ENCODE results near the gene TTC39C. TPM values are rescaled to one million over a fixed set of nuclear protein-coding genes. Genes with fewer than 3 reads are reported as not detected.
"Not testable (repeated sequence)": the region's sequence is repeated elsewhere in the genome, so short reads cannot be mapped to it uniquely, and the experiment has no call there.

Gene TTC39C
- total RNA-seq, 2 experiments from 2014 or later, result 43.8 to 45.3 TPM

DNA sequence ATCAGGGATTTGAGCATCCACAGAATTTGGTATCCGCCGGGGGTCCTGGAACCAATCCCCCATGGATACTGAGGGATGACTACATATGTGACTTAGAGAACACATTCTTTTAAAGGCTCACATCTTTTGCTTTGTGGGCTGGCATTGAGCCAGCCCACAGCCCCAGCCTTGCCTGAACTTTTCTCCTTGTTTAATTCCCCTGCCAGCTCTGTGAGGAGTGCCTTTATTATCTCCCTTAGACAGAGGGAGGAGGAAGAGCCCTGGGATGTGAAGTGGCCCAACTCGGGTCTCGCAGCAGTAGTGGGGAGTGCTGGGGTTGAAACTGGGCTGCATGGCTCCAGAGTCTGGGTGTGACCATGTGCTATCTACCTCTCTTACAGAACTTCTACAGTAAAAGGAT is 7.6 kb downstream of the TTC39C start:
- no peak for DNase-seq
- H3K9me3 Mint-ChIP-seq, result no peaks in the 10 kb centered on the region
- H3K36me3 Mint-ChIP-seq, result peaks cover 45% of the 10 kb centered on the region
- H3K27me3 Mint-ChIP-seq, result no peaks in the 10 kb centered on the region
- H3K4me3 Mint-ChIP-seq, result no peak overlapping the region
- H3K27ac Mint-ChIP-seq, result peak overlapping the region; percentile 97
- peaks cover 82% of the 10 kb centered on the region for H3K4me1 Mint-ChIP-seq

GRCh38 chr18:24023185-24023814 is 8.7 kb downstream of the TTC39C start:
- Mint-ChIP-seq H3K4me3 (no peak overlapping the region), H3K36me3 (peaks cover 42% of the 10 kb centered on the region), H3K9me3 (no peaks in the 10 kb centered on the region), H3K27me3 (no peaks in the 10 kb centered on the region), H3K4me1 (peaks cover 81% of the 10 kb centered on the region), H3K27ac (no peak overlapping the region)
- DNase-seq, result no peak

DNA sequence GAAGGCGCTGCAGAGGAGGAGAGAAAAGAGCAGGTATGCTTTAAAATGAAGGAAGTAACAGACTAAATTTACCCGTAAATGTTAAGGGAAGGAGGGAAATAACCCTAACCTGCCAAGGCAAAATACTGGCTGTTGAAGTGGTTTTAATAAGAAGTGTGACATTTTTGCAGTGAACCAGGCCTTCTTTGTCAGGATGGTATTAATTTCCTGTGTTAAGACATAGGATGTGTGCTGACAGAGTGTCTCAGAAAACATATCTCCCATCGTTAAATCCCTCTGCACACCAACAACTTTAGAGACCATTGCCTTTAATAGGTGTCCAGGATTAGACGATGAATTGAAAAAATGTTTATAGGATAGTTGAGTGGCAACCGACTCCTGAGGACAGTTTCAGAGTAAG is 9.9 kb downstream of the TTC39C start:
- Mint-ChIP-seq H3K4me1 (peaks cover 74% of the 10 kb centered on the region), H3K9me3 (no peaks in the 10 kb centered on the region), H3K36me3 (peaks cover 35% of the 10 kb centered on the region), H3K27me3 (no peaks in the 10 kb centered on the region), H3K27ac (no peak overlapping the region), H3K4me3 (no peak overlapping the region)
- no peak for DNase-seq

DNA sequence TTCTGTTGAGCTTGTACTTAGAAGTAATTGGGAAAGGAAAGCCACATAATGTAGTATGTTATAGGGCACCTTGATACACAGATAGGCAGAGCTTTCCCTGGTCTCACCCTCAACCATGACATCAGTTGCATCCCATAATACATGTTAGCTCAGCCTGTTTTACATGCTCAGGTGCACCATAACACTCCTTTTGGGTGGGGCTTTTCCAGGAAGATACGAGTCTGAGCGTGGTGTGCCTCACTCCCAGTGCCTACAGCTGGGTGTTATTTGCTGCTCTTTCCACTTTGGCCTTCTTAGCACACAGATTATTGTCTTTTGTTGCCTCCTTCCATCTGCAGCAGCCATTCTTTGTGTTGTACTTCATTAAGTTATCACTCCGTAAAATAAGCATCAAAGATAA is 11.9 kb downstream of the TTC39C start:
- no peak for DNase-seq
- Mint-ChIP-seq H3K9me3 (no peaks in the 10 kb centered on the region), H3K27ac (no peak overlapping the region), H3K4me1 (peaks cover 68% of the 10 kb centered on the region), H3K4me3 (no peak overlapping the region), H3K36me3 (peaks cover 25% of the 10 kb centered on the region), H3K27me3 (no peaks in the 10 kb centered on the region)

DNA sequence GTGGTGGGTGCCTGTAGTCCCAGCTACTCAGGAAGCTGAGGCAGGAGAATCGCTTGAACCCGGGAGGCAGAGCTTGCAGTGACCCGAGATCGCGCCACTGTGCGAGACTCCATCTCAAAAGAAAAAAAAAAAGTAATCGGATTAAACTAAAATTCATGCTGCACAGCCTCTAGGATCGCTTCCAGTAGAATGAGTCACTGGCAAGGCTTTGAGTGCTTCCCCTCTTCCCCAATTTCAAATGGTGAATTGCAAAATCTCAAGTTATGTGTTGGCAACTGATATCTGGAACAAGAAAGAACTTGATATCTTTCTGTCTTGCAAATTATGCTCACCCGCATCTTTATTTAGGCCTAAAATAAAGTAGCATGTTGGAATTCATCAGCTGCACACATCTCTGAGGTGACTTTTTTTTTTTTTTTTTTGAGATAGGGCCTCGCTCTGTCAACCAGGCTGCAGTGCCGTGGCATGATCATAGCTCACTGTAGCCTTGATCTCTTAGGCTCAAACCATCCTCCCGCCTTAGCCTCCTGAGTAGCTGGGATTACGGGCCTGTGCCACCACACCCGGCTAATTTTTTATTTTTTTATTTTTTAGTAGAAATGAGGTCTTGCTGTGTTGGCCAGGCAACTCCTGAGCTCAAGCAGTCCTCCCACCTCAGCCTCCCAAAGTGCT is 12.7 kb downstream of the TTC39C start:
- Mint-ChIP-seq H3K27ac (no peak overlapping the region), H3K4me1 (peaks cover 67% of the 10 kb centered on the region), H3K9me3 (no peaks in the 10 kb centered on the region), H3K4me3 (no peak overlapping the region), H3K27me3 (no peaks in the 10 kb centered on the region), H3K36me3 (peaks cover 28% of the 10 kb centered on the region)
- DNase-seq, result no peak

DNA sequence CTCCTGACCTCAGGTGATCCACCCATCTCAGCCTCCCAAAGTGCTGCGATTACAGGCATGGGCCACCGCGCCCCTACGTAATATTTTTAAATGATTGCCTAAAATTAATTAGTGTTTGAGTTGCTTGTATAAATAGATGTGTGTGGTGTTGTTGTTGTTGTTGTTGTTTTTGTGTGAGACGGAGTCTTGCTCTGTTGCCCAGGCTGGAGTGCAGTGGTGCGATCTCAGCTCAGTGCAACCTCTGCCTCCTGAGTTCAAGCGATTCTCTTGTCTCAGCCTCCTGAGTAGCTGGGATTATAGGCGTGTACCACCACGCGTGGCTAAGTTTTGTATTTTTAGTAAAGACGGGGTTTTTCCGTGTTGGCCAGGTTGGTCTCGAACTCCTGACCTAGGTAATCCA is 14.4 kb downstream of the TTC39C start:
- Mint-ChIP-seq H3K4me1 (peaks cover 68% of the 10 kb centered on the region), H3K36me3 (peaks cover 30% of the 10 kb centered on the region)
- not testable (repeated sequence) for H3K9me3 Mint-ChIP-seq, H3K27ac Mint-ChIP-seq, H3K27me3 Mint-ChIP-seq, H3K4me3 Mint-ChIP-seq, DNase-seq

- Mint-ChIP-seq H3K36me3 (peaks cover 34% of the 10 kb centered on the region), H3K4me1 (peaks cover 59% of the 10 kb centered on the region), H3K27ac (no peak overlapping the region), H3K27me3 (no peaks in the 10 kb centered on the region), H3K9me3 (no peaks in the 10 kb centered on the region), H3K4me3 (no peak overlapping the region)
- DNase-seq, result no peak
Measured at GRCh38 chr18:24031318-24031717, 16.8 kb downstream of the TTC39C start.

- Mint-ChIP-seq H3K4me3 (no peak overlapping the region), H3K36me3 (peaks cover 28% of the 10 kb centered on the region), H3K27ac (no peak overlapping the region), H3K9me3 (no peaks in the 10 kb centered on the region), H3K27me3 (no peaks in the 10 kb centered on the region), H3K4me1 (peaks cover 57% of the 10 kb centered on the region)
- DNase-seq, result no peak
Measured at GRCh38 chr18:24031916-24032315, 17.4 kb downstream of the TTC39C start.

- Mint-ChIP-seq H3K36me3 (peaks cover 32% of the 10 kb centered on the region), H3K4me3 (no peak overlapping the region), H3K27me3 (no peaks in the 10 kb centered on the region), H3K27ac (no peak overlapping the region), H3K9me3 (no peaks in the 10 kb centered on the region), H3K4me1 (peaks cover 59% of the 10 kb centered on the region)
- DNase-seq, result no peak
Measured at GRCh38 chr18:24033641-24034412, 19.3 kb downstream of the TTC39C start.

DNA sequence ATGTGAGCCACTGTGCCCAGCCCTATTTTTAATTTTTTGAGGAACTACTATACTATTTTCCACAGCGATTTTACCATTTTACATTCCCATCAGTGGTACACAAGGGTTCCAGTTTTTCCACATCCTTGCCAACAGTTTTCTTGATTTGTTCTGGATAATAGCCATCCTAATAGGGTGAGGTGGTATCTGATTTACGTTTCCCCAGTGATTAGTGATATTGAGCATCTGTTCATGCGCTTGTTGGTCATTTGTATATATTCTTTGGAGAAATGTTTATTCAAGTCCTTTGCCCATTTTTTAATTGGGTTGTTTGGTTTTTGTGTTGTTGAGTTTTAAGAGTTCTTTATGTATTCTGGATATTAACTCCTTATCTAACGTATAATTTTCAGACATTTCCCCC is 20.8 kb downstream of the TTC39C start:
- Mint-ChIP-seq H3K4me1 (peaks cover 56% of the 10 kb centered on the region), H3K4me3 (no peak overlapping the region), H3K27ac (no peak overlapping the region), H3K27me3 (no peaks in the 10 kb centered on the region), H3K36me3 (peaks cover 38% of the 10 kb centered on the region), H3K9me3 (no peaks in the 10 kb centered on the region)
- no peak for DNase-seq

DNA sequence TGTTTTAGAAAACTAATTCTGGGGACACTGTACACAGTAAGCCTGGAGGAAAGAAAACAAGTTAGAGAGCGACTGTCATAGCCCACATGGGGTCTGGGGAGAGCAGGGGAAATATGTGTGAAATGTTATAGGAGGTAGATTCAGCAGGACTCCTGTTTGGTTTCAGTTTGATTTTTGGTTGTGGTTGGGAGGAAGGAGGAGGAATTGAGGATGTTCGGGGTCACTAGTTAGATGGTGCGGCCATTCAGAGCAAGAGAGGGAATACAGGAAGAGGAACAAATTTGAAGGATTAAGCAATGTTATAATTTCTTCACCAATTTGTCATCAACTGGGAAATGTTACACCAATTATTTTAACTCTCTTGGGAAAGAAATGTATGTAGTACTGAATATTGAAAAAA is 25.1 kb downstream of the TTC39C start:
- Mint-ChIP-seq H3K27ac (peak overlapping the region; percentile 27), H3K36me3 (peaks cover 26% of the 10 kb centered on the region), H3K9me3 (no peaks in the 10 kb centered on the region), H3K4me3 (no peak overlapping the region), H3K27me3 (no peaks in the 10 kb centered on the region), H3K4me1 (peaks cover 51% of the 10 kb centered on the region)
- DNase-seq, result no peak

DNA sequence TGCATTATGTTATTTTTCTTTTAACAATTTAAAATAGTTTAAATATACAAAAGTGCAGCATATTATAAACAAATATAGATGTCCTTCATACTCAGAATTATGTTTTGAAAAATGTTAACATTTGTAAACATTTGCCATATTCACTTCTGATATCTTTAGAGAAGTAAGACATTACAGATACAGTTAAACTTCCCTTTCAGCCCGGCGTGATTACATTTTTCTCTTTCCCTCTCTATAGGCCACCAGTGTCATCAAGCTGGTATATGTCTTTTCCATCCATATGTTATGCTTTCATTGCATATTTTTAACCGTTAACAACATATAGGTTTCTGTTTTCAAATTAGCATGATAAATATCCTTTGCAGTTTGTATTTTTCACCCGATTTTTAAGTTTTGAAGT is 27.1 kb downstream of the TTC39C start:
- Mint-ChIP-seq H3K36me3 (peaks cover 25% of the 10 kb centered on the region), H3K4me1 (peaks cover 49% of the 10 kb centered on the region), H3K9me3 (peaks cover 2% of the 10 kb centered on the region), H3K27ac (no peak overlapping the region), H3K27me3 (no peaks in the 10 kb centered on the region), H3K4me3 (no peak overlapping the region)
- DNase-seq, result no peak

GRCh38 chr18:24043403-24043802 is 28.8 kb downstream of the TTC39C start:
- DNase-seq, result no peak
- no peaks in the 10 kb centered on the region for H3K27me3 Mint-ChIP-seq
- H3K4me1 Mint-ChIP-seq, result peaks cover 40% of the 10 kb centered on the region
- H3K9me3 Mint-ChIP-seq, result peaks cover 2% of the 10 kb centered on the region
- H3K27ac Mint-ChIP-seq, result no peak overlapping the region
- H3K36me3 Mint-ChIP-seq, result peaks cover 20% of the 10 kb centered on the region
- H3K4me3 Mint-ChIP-seq, result no peak overlapping the region

DNA sequence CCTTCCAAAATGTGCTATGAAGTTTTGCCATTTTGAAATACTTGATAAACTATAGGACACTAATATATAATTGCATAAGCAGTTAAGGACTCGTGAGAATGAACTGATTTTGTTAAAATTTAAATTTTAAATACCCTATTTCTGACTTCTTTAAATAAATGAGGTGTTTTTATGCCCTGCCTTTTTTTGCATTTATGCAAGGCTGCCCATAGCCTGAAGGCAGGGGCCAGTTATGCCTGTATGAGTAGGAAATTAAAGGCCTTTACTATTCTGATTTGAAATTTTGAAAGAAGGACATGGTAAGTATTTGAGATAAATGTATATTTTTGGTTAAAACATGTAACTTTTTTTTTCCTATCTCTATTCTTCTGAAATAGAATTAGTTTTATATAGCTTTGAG is 33.7 kb downstream of the TTC39C start:
- Mint-ChIP-seq H3K9me3 (peaks cover 2% of the 10 kb centered on the region), H3K36me3 (peaks cover 20% of the 10 kb centered on the region), H3K4me3 (no peak overlapping the region), H3K4me1 (peaks cover 58% of the 10 kb centered on the region), H3K27ac (no peak overlapping the region), H3K27me3 (no peaks in the 10 kb centered on the region)
- DNase-seq, result no peak

DNA sequence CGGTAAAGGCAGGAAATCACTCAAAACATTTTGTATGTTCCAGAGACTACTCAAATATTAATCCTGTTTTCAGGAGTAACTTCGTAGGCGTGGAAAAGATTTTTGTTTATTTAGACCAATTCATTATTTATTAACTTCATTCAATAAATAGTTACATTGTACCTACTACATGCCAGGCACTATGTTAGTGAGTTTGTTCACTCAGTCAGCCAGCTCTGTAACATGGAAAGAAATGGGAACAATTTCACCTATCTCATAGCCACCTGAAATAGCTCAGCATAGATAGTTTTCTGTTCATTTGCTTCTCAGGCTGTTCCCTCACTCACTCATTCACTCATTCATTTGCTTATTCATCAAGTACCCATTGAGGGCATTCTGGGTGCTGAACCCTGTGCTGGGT is 34.6 kb downstream of the TTC39C start:
- H3K27me3 Mint-ChIP-seq, result no peaks in the 10 kb centered on the region
- peaks cover 2% of the 10 kb centered on the region for H3K9me3 Mint-ChIP-seq
- H3K27ac Mint-ChIP-seq, result peak overlapping the region; percentile 54
- peaks cover 20% of the 10 kb centered on the region for H3K36me3 Mint-ChIP-seq
- DNase-seq, result no peak
- no peak overlapping the region for H3K4me3 Mint-ChIP-seq
- H3K4me1 Mint-ChIP-seq, result peaks cover 59% of the 10 kb centered on the region
